ENCODE results near the gene CDH5.

Gene CDH5

DNA sequence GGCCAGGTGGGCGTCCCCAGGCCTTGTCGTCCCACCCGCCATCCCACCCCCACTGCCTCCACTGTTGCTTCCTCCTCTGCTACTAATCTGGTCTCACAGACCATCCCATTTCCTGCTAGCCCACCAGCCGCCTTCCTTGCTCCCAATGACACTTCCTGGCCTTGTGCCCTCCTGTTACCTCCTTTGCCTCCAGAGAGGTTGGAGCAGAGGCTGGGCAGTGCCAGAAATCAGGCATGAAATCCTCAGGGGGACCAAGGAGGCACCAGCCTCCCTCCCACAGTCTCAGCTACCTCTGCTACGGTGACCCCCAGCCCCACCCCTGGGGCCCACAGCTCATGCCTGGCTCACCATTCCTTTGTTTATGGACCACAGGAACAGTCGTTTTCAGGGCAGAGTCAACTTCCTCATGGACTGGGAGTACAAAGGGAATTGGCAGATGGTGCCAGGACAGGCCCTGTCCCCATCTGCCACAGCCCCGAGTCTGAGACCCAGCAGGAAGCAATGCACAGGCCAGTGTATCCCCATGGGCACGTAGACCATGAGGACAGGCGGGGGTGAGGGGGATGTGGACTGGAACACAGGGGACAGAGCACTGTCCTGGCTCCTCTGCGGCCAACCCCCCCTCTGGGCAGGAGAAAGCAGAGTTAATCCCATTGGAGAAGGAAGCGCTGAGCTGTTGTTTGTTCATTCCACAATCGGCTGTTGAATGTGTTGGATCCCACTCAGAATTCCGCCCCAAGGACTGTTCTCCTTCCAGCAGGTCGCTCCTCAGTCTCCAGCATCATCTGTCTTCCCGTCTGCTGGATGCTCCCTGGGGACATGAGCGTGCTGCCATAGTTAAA lies 2.2 kb upstream of the CDH5 start:
- DNase-seq (ENCODE audit: low read depth): no peak
- no peak for TF ChIP-seq POLR2A (IDR thresholded peaks at IDR 0.05; ENCODE audit: extremely low read depth, insufficient read length)
- TF ChIP-seq, protein P1, sequence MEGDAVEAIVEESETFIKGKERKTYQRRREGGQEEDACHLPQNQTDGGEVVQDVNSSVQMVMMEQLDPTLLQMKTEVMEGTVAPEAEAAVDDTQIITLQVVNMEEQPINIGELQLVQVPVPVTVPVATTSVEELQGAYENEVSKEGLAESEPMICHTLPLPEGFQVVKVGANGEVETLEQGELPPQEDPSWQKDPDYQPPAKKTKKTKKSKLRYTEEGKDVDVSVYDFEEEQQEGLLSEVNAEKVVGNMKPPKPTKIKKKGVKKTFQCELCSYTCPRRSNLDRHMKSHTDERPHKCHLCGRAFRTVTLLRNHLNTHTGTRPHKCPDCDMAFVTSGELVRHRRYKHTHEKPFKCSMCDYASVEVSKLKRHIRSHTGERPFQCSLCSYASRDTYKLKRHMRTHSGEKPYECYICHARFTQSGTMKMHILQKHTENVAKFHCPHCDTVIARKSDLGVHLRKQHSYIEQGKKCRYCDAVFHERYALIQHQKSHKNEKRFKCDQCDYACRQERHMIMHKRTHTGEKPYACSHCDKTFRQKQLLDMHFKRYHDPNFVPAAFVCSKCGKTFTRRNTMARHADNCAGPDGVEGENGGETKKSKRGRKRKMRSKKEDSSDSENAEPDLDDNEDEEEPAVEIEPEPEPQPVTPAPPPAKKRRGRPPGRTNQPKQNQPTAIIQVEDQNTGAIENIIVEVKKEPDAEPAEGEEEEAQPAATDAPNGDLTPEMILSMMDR (IDR thresholded peaks at IDR 0.05; ENCODE audit: low read depth, low read length): no peak
- TF ChIP-seq, protein P2, sequence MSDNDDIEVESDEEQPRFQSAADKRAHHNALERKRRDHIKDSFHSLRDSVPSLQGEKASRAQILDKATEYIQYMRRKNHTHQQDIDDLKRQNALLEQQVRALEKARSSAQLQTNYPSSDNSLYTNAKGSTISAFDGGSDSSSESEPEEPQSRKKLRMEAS (IDR thresholded peaks at IDR 0.05; ENCODE audit: low read depth, low read length): no peak
- TF ChIP-seq MYC (IDR thresholded peaks at IDR 0.05; ENCODE audit: low read depth, low read length): no peak

DNA sequence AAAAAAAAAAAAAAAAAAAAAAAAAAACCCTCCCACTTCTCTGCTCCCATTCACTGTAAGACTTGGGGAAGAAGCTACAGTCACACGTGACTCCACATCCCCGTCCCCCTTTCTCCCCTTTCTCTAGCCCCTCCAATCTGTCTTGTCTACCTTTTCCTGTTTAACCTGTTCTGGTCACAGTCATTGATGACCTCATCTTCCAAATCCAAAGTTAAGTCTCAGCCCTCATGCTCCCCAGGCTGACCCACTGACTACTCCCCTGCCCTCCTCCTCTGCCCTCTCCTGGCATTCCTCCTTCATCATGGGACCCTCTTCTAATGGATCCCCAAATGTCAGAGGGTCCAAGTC lies 1.6 kb upstream of the CDH5 start:
- TF ChIP-seq MYC (IDR thresholded peaks at IDR 0.05; ENCODE audit: low read depth, low read length) (no peak), POLR2A (IDR thresholded peaks at IDR 0.05; ENCODE audit: extremely low read depth, insufficient read length) (no peak)
- TF ChIP-seq, protein P1 (IDR thresholded peaks at IDR 0.05; ENCODE audit: low read depth, low read length): no peak
- TF ChIP-seq, protein P2 (IDR thresholded peaks at IDR 0.05; ENCODE audit: low read depth, low read length): no peak
- DNase-seq (ENCODE audit: low read depth): no peak
- no peak overlapping the region for H3K4me3 ChIP-seq (ENCODE audit: low read depth, low read length)

More for the DNA sequence above, 2.2 kb upstream of the CDH5 start:
- H3K4me3 ChIP-seq (ENCODE audit: low read depth, low read length): no peak overlapping the region

DNA sequence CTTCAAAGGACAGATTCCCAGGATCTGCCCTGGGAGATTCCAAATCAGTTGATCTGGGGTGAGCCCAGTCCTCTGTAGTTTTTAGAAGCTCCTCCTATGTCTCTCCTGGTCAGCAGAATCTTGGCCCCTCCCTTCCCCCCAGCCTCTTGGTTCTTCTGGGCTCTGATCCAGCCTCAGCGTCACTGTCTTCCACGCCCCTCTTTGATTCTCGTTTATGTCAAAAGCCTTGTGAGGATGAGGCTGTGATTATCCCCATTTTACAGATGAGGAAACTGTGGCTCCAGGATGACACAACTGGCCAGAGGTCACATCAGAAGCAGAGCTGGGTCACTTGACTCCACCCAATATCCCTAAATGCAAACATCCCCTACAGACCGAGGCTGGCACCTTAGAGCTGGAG lies 840 bp upstream of the CDH5 start:
- TF ChIP-seq MYC (IDR thresholded peaks at IDR 0.05; ENCODE audit: low read depth, low read length) (no peak), POLR2A (IDR thresholded peaks at IDR 0.05; ENCODE audit: extremely low read depth, insufficient read length) (no peak)
- TF ChIP-seq, protein P1 (IDR thresholded peaks at IDR 0.05; ENCODE audit: low read depth, low read length): no peak
- TF ChIP-seq, protein P2 (IDR thresholded peaks at IDR 0.05; ENCODE audit: low read depth, low read length): no peak
- no peak for DNase-seq (ENCODE audit: low read depth)
- H3K4me3 ChIP-seq (ENCODE audit: low read depth, low read length): no peak overlapping the region

DNA sequence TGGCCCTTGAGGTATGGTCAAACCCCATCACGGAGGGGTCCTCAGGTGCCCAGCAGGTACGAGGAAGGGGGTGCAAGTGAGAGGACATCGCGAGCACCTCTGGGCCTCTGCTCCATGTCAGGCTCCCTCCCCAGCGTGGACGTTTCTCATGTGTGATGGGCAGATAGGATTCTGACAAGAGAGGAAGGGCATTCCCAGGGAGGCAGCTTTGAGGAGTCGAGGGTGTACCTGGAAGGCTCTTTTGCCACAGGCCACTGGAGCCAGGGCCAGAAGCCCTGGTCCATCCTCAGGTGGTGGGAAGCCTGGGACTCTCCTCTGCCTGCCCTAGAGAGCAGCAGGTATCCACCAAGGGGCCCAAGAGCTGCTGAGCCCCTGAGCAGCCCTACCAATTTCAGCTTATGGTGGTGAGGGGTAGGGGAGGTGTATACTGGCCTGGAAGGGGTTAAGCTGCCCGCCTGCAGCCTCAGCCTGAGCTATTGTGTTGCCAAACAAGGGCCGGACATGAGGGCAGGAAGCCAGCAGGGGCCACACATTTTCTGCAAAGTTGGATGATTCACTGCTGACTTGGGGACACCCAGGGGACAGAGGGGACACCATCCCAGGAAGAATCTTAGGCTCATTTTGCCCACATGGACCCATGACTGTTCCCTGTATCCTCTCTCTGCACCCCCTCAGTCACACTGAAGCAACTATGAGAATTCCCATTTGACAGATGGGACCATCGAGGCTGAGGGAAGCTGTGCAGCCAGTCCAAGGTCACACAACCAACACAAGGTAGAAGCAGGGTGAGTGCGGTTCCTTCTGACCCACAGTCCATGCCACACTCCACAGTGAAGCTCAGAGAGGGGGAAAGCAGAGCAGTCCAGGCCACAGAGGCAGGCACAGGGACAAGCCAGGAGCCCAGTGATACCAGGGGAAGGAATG lies 1.7 kb downstream of the CDH5 start:
- TF ChIP-seq, protein P1 (IDR thresholded peaks at IDR 0.05; ENCODE audit: low read depth, low read length): no peak
- TF ChIP-seq POLR2A (IDR thresholded peaks at IDR 0.05; ENCODE audit: extremely low read depth, insufficient read length) (no peak), MYC (IDR thresholded peaks at IDR 0.05; ENCODE audit: low read depth, low read length) (no peak)
- TF ChIP-seq, protein P2 (IDR thresholded peaks at IDR 0.05; ENCODE audit: low read depth, low read length): no peak
- no peak overlapping the region for H3K4me3 ChIP-seq (ENCODE audit: low read depth, low read length)
- peak; percentile 52 for DNase-seq (ENCODE audit: low read depth)

DNA sequence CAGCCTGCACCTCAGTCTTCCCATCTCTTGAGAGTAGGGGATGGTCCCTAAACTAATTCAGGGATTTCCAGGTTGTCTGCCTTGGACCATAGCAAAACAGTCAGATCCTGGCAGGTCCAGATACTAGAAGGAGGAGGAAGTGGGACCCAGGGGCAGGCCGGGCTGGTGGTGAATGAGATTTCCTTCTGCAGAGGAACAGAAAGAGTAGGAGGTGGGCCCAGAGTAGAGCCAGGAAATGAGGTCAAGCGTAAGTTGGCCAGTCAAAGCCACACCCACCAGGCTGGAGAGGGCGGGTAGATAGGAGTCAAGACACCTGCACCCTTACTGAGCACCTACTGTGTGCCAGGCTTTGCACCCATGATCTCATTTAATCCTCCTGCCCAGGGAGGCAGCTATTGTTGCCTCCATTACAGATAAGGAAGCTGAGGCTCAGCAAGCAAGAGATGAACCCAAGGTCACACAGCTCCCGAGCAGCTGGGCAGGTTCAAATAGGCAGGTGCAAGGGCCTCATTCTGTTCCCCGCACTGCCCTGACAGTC lies 2.6 kb downstream of the CDH5 start:
- TF ChIP-seq, protein P2 (IDR thresholded peaks at IDR 0.05; ENCODE audit: low read depth, low read length): no peak
- TF ChIP-seq, protein P1 (IDR thresholded peaks at IDR 0.05; ENCODE audit: low read depth, low read length): no peak
- TF ChIP-seq MYC (IDR thresholded peaks at IDR 0.05; ENCODE audit: low read depth, low read length): no peak
- TF ChIP-seq POLR2A (IDR thresholded peaks at IDR 0.05; ENCODE audit: extremely low read depth, insufficient read length): no peak
- peak; percentile 51 for DNase-seq (ENCODE audit: low read depth)

More for the DNA sequence above, 2.6 kb downstream of the CDH5 start:
- H3K4me3 ChIP-seq (ENCODE audit: low read depth, low read length): no peak overlapping the region
